Mucosa of rectum (tissue), 2 donors: ENCODE results near the gene ANKRD37.

ENCODE experiments used
- H3K27ac ChIP-seq, 2 donors: one replicate each; pipeline ENCODE4 v1.7.0; 2013; ENCODE audit warnings: inconsistent platforms in 2 of 2, low read depth in 2 of 2, low read length in 2 of 2
- H3K27me3 ChIP-seq, 2 donors: one replicate each; pipeline ENCODE4 v1.7.0; 2013; ENCODE audit warnings: low read length in 2 of 2; ENCODE audit not compliant: control insufficient read depth in 2 of 2, insufficient read depth in 2 of 2
- H3K36me3 ChIP-seq, 2 donors: one replicate each; pipeline ENCODE4 v1.7.0; 2013; ENCODE audit warnings: low read length in 2 of 2; ENCODE audit not compliant: control insufficient read depth in 2 of 2, insufficient read depth in 2 of 2
- H3K4me1 ChIP-seq, 2 donors: one replicate each; pipeline ENCODE4 v1.7.0; 2013; ENCODE audit warnings: low read length in 2 of 2, mild to moderate bottlenecking in 1 of 2; ENCODE audit not compliant: control insufficient read depth in 2 of 2, insufficient read depth in 2 of 2
- H3K4me3 ChIP-seq, 2 donors: one replicate each; pipeline ENCODE4 v1.7.0; 2013; ENCODE audit warnings: low read length in 2 of 2
- H3K9ac ChIP-seq, 2 donors: one replicate each; pipeline ENCODE4 v1.7.0; 2013; ENCODE audit warnings: low read length in 2 of 2, low read depth in 1 of 2, mild to moderate bottlenecking in 1 of 2
- H3K9me3 ChIP-seq, 2 donors: one replicate each; pipeline ENCODE4 v1.7.0; 2013; ENCODE audit warnings: low read length in 2 of 2; ENCODE audit not compliant: control insufficient read depth in 2 of 2
- donor health status: healthy.
- donor health status: Normal muscosa, but diverticular disease.

The ANKRD37 gene

GRCh38 chr4:185437809-185438208, 41.2 kb downstream of the ANKRD37 start:
- no peak overlapping the region for H3K27ac ChIP-seq
- H3K4me1 ChIP-seq = no peaks in the 10 kb centered on the region
- H3K27me3 ChIP-seq = no peaks in the 10 kb centered on the region
- no peak overlapping the region for H3K9ac ChIP-seq
- no peaks in the 10 kb centered on the region for H3K9me3 ChIP-seq
- H3K36me3 ChIP-seq = no peaks in the 10 kb centered on the region
- H3K4me3 ChIP-seq = no peak overlapping the region

GRCh38 chr4:185441479-185441878, 44.8 kb downstream of the ANKRD37 start:
- H3K4me1 ChIP-seq = no peaks in the 10 kb centered on the region
- no peak overlapping the region for H3K4me3 ChIP-seq
- H3K36me3 ChIP-seq = no peaks in the 10 kb centered on the region
- no peak overlapping the region for H3K27ac ChIP-seq
- H3K9me3 ChIP-seq = no peaks in the 10 kb centered on the region
- H3K9ac ChIP-seq = no peak overlapping the region
- no peaks in the 10 kb centered on the region for H3K27me3 ChIP-seq

- no peak overlapping the region for H3K27ac ChIP-seq
- H3K4me3 ChIP-seq = no peak overlapping the region
- H3K36me3 ChIP-seq = no peaks in the 10 kb centered on the region
- no peaks in the 10 kb centered on the region for H3K27me3 ChIP-seq
- H3K4me1 ChIP-seq = no peaks in the 10 kb centered on the region
- no peak overlapping the region for H3K9ac ChIP-seq
- no peaks in the 10 kb centered on the region for H3K9me3 ChIP-seq
Measured at GRCh38 chr4:185445209-185445608, 48.6 kb downstream of the ANKRD37 start.
